GM10266 (cell line): Measurements from ENCODE around the gene INTS7.

Source experiments
- DNase-seq: peaks from one replicate; pipeline ENCODE4 v3.0.0; 2012; ENCODE audit errors: extremely low spot score
- CTCF ChIP-seq: IDR thresholded peaks from 2 replicates; pipeline ENCODE4 v1.5.1; 2012; ENCODE audit warnings: mild to moderate bottlenecking, low read depth; ENCODE audit not compliant: control insufficient read depth, insufficient read depth; ENCODE audit errors: missing control alignments

INTS7 gene

GRCh38 chr1:212073490-212073889, 38.1 kb upstream of the INTS7 start:
- DNase-seq = no peak
- TF ChIP-seq CTCF = no peak

DNA sequence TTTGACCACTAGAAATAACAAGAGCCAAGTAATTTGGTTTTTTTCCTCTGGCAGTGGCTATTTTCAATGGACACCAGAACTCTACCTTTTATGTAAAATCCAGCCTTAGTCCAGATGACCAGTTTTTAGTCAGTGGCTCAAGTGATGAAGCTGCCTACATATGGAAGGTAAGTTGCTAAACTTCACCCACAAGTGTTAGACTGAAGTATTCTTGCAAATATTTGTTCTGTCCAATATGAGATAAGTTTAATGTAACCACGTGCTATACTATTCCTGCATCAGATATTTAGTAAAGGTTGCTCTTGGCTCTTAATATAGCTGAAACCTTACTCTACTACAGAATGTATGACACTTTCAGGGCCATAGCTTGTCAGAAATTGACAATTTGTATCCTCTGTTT, 36.7 kb upstream of the INTS7 start:
- no peak for TF ChIP-seq CTCF
- DNase-seq = no peak

DNA sequence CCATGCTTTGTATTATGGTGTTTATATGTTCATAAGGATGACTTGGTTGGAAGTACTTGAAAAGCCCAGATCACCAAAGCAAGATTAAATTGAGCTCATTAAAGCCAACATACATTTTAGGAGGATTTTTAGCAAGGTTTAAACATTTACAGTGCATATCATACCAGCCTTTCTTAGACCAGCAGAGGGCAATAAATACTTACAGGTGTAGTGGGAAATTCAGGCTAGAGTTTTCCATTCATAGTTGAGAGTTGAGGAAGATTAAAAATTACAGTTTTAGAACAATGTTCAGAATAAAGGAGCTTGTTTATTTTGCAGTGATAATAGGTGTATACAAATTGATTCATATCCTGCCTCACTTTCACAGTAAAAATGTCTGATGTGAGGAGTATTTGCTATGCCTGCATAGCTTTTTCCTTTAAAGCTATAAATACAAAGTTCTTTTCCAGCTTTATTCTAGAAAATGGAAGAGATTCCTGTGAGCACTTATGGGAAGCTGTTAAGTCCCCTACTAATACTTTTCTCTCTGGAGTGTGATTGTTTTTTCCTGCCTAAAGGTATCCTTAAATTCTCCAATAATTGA, 35.5 kb upstream of the INTS7 start:
- TF ChIP-seq CTCF = peak; percentile 57
- peak; percentile 15 for DNase-seq

DNA sequence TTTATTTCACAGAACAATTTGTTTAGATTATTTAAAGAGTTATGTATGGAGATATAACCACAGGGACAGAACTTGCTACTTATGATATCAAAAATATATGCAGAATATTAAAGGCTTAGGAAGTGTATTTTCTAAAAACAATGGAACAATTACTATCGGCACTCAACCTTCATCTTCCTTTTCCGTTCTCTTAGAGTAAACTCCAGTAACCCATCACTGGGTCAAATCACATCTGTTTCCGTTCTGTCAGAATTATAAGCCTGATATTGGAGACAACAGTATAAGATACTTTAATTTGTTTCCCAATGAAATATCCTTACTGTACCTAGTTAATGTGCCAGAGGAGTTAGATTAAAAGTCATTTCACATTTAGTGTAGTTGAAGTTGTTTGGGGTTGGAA, 32.4 kb upstream of the INTS7 start:
- no peak for DNase-seq
- no peak for TF ChIP-seq CTCF

- peak; percentile 48 for TF ChIP-seq CTCF
- peak; percentile 16 for DNase-seq
These were observed 27.6 kb upstream of the INTS7 start for GRCh38 chr1:212062832-212063438.

- no peak for DNase-seq
- TF ChIP-seq CTCF = no peak
These were observed 25.5 kb upstream of the INTS7 start for GRCh38 chr1:212060632-212061472.

DNA sequence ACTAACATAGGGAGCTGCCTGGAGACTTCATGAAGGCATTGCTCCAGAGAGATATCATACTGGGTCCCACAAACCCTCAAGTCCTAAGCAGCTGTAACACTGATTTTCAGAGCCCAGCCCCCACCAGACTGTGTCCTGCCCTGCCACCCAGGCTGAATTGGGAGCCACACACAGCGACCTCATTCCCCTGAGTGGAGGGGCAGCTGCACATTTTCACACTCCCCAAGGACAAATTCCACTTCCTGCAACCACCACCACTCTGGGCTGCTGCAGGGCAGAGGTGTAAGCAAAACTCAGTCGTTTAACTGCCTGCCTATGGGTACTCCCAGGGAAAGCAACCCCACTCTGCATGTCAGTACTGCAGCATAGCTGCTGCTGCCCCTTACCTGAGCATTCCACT, 20.0 kb upstream of the INTS7 start:
- no peak for TF ChIP-seq CTCF

More for the DNA sequence above, 20.0 kb upstream of the INTS7 start:
- no peak for DNase-seq
